GM19239 (cell line): ENCODE results near the gene EXOC2.
"Not testable (repeated sequence)": the region's sequence is repeated elsewhere in the genome, so short reads cannot be mapped to it uniquely, and the experiment has no call there.

Experiments
- DNase-seq: peaks from one replicate; pipeline ENCODE4 v3.0.0; 2011; ENCODE audit warnings: low spot score; ENCODE audit not compliant: insufficient read length
- FAIRE-seq: peaks from 2 replicates; lab custom pipeline; 2011; peaks lifted over from hg19 to GRCh38; lab: Jason Lieb, UNC

The EXOC2 gene

GRCh38 chr6:683742-684440, 9.0 kb downstream of the EXOC2 start:
- peak; percentile 86 for FAIRE-seq
- no peak for DNase-seq

- DNase-seq (no peak), FAIRE-seq (no peak)
These were observed 12.1 kb downstream of the EXOC2 start for GRCh38 chr6:680666-681340.

- no peak for FAIRE-seq
These were observed 12.7 kb downstream of the EXOC2 start for GRCh38 chr6:680251-680650.

GRCh38 chr6:679282-679681, 13.7 kb downstream of the EXOC2 start:
- DNase-seq = no peak
- no peak for FAIRE-seq

More at GRCh38 chr6:680251-680650, 12.7 kb downstream of the EXOC2 start:
- DNase-seq = no peak

- no peak for FAIRE-seq
- DNase-seq = no peak
These were observed 14.4 kb downstream of the EXOC2 start for GRCh38 chr6:678520-678919.

- DNase-seq (no peak), FAIRE-seq (no peak)
These were observed 15.0 kb downstream of the EXOC2 start for GRCh38 chr6:677919-678318.

- no peak for FAIRE-seq
- no peak for DNase-seq
These were observed 18.0 kb downstream of the EXOC2 start for GRCh38 chr6:674956-675355.

- FAIRE-seq = no peak
These were observed 18.5 kb downstream of the EXOC2 start for GRCh38 chr6:674406-674805.

GRCh38 chr6:667253-667927, 25.5 kb downstream of the EXOC2 start:
- DNase-seq (no peak), FAIRE-seq (no peak)

More at GRCh38 chr6:674406-674805, 18.5 kb downstream of the EXOC2 start:
- no peak for DNase-seq

- FAIRE-seq = no peak
- DNase-seq = no peak
These were observed 27.3 kb downstream of the EXOC2 start for GRCh38 chr6:665403-666267.

- DNase-seq, FAIRE-seq: not testable (repeated sequence)
These were observed 29.2 kb downstream of the EXOC2 start for GRCh38 chr6:663788-664187.

- no peak for FAIRE-seq
These were observed 33.0 kb downstream of the EXOC2 start for GRCh38 chr6:659716-660581.

GRCh38 chr6:658244-658643, 34.7 kb downstream of the EXOC2 start:
- FAIRE-seq (no peak), DNase-seq (no peak)

More at GRCh38 chr6:659716-660581, 33.0 kb downstream of the EXOC2 start:
- DNase-seq = no peak

GRCh38 chr6:657743-658142, 35.2 kb downstream of the EXOC2 start:
- FAIRE-seq = no peak
- DNase-seq = no peak

- DNase-seq = no peak
- FAIRE-seq = no peak
These were observed 36.3 kb downstream of the EXOC2 start, which contains the start of gene HUS1B for GRCh38 chr6:656460-657252. Gene HUS1B, minus strand, starts transcription at chr6:657100. Its CDS starts 156 bp downstream, at chr6:656944.

GRCh38 chr6:654136-654535, 38.8 kb downstream of the EXOC2 start:
- DNase-seq (no peak), FAIRE-seq (no peak)

- no peak for DNase-seq
- peak; percentile 71 for FAIRE-seq
These were observed 40.1 kb downstream of the EXOC2 start for GRCh38 chr6:652865-653264.

GRCh38 chr6:650098-650497, 42.8 kb downstream of the EXOC2 start:
- FAIRE-seq (no peak), DNase-seq (no peak)
